B cell (primary cell): ENCODE measurements around the gene IPO13.

Source experiments
- EZH2 ChIP-seq: IDR thresholded peaks from 2 replicates; pipeline ENCODE4 v1.6.1; 2012; ENCODE audit warnings: borderline replicate concordance, low read depth, mild to moderate bottlenecking, moderate library complexity, low read length; ENCODE audit not compliant: insufficient read depth, poor library complexity, severe bottlenecking
- TF ChIP-seq, protein P1 (sequence below): fragments of 200-600 bp; IDR thresholded peaks from one replicate; pipeline ENCODE4 v1.8.0; 2022; ENCODE audit warnings: antibody characterized with exemption, mild to moderate bottlenecking

GRCh38 chr1:43974443-43975248, 27.9 kb downstream of the IPO13 start, which contains the start of gene ATP6V0B:
- TF ChIP-seq, protein P1, sequence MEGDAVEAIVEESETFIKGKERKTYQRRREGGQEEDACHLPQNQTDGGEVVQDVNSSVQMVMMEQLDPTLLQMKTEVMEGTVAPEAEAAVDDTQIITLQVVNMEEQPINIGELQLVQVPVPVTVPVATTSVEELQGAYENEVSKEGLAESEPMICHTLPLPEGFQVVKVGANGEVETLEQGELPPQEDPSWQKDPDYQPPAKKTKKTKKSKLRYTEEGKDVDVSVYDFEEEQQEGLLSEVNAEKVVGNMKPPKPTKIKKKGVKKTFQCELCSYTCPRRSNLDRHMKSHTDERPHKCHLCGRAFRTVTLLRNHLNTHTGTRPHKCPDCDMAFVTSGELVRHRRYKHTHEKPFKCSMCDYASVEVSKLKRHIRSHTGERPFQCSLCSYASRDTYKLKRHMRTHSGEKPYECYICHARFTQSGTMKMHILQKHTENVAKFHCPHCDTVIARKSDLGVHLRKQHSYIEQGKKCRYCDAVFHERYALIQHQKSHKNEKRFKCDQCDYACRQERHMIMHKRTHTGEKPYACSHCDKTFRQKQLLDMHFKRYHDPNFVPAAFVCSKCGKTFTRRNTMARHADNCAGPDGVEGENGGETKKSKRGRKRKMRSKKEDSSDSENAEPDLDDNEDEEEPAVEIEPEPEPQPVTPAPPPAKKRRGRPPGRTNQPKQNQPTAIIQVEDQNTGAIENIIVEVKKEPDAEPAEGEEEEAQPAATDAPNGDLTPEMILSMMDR: no peak
- no peak for TF ChIP-seq EZH2
